PC-9 (cell line): ENCODE data around the gene VIPR1. TPM values are rescaled to one million over a fixed set of nuclear protein-coding genes. Genes with fewer than 3 reads are reported as not detected.

Experiments used
- BruUV-seq: library from RNA; stranded (reverse); fragments of 400-500 nt; replicated peaks from 2 replicates; lab custom pipeline; 2021; lab: Mats Ljungman, UMichigan
- CTCF ChIA-PET: fragments of 300-600 bp; sonication (Branson Sonifier 250); formaldehyde crosslinking; loops from one replicate; lab custom pipeline; 2022; ENCODE audit warnings: antibody characterized with exemption; lab: Charles Lee
- POLR2A ChIA-PET: fragments of 300-600 bp; sonication (Branson Sonifier 250); formaldehyde crosslinking; loops from one replicate; lab custom pipeline; 2022; ENCODE audit warnings: antibody characterized with exemption; ENCODE audit not compliant: unreplicated experiment; lab: Charles Lee
- DNase-seq, 2 experiments: peaks; one replicate each; pipeline versions ENCODE4 v3.0.0 to v3.0.0-alpha.2; 2015 to 2022; ENCODE audit warnings: mixed read lengths in 1 of 2
- H2AFZ ChIP-seq: fragments of 200-600 bp; sonication (generic); 2 replicates; pipeline ENCODE4 v1.8.1; 2017; ENCODE audit warnings: antibody characterized with exemption
- H3F3A ChIP-seq: fragments of 200-600 bp; sonication (generic); 2 replicates; pipeline ENCODE4 v1.8.1; 2017; ENCODE audit warnings: antibody characterized with exemption, mild to moderate bottlenecking, low read depth; ENCODE audit not compliant: insufficient read depth
- H3K27ac ChIP-seq: fragments of 200-600 bp; sonication (generic); 2 replicates; pipeline ENCODE4 v1.6.1; 2016; ENCODE audit warnings: mixed run types
- H3K27me3 ChIP-seq: fragments of 200-600 bp; sonication (generic); 2 replicates; pipeline ENCODE4 v1.6.1; 2016; ENCODE audit warnings: low read depth, mixed run types; ENCODE audit not compliant: insufficient read depth
- H3K36me3 ChIP-seq: fragments of 200-600 bp; sonication (generic); 2 replicates; pipeline ENCODE4 v1.6.1; 2016; ENCODE audit warnings: low read depth, mixed run types
- H3K4me1 ChIP-seq: fragments of 200-600 bp; sonication (generic); replicated peaks from 2 replicates; pipeline ENCODE4 v1.6.1; 2016; ENCODE audit warnings: mixed run types; ENCODE audit not compliant: insufficient read depth
- H3K4me2 ChIP-seq: fragments of 200-600 bp; sonication (generic); 2 replicates; pipeline ENCODE4 v1.6.1; 2017; ENCODE audit warnings: mixed run types
- H3K4me3 ChIP-seq: fragments of 200-600 bp; sonication (generic); 2 replicates; pipeline ENCODE4 v1.6.1; 2016; ENCODE audit warnings: mixed run types
- H3K79me2 ChIP-seq: fragments of 200-600 bp; sonication (generic); 2 replicates; pipeline ENCODE4 v1.6.1; 2017; ENCODE audit warnings: low read depth, mixed run types
- H3K9me2 ChIP-seq: fragments of 200-600 bp; sonication (generic); 2 replicates; pipeline ENCODE4 v1.8.1; 2017; ENCODE audit warnings: mild to moderate bottlenecking; ENCODE audit not compliant: insufficient read depth
- H3K9me3 ChIP-seq: fragments of 200-600 bp; sonication (generic); 2 replicates; pipeline ENCODE4 v1.8.1; 2016; ENCODE audit warnings: low read depth; ENCODE audit not compliant: insufficient read depth
- H4K20me1 ChIP-seq: fragments of 200-600 bp; sonication (generic); 2 replicates; pipeline ENCODE4 v1.8.1; 2017; ENCODE audit not compliant: insufficient read depth
- CTCF ChIP-seq: fragments of 200-600 bp; sonication (generic); conservative IDR thresholded peaks from 2 replicates; pipeline ENCODE4 v1.6.1; 2017; ENCODE audit warnings: mixed run types, antibody characterized with exemption, mild to moderate bottlenecking, moderate library complexity
- EZH2 ChIP-seq: fragments of 200-600 bp; sonication (generic); IDR thresholded peaks from 2 replicates; pipeline ENCODE4 v1.8.0; 2017; ENCODE audit warnings: antibody characterized with exemption, low read depth
- intact Hi-C: fragments of 100-400 bp; cut with micrococcal nuclease; formaldehyde crosslinking; loops from one replicate; pipeline ENCODE4 v1.10.0; 2022; ENCODE audit not compliant: unreplicated experiment
- total RNA-seq: library from RNA; stranded (reverse); gene quantifications from 2 replicates; pipeline ENCODE4 v1.2.3, GENCODE V29; 2021

VIPR1 gene
- total RNA-seq, 1 experiment from 2014 or later, result 23.9 TPM

GRCh38 chr3:42500909-42501308, 1.5 kb upstream of the VIPR1 start:
- Histone ChIP-seq H4K20me1 (no peaks in the 10 kb centered on the region), H3K27ac (no peak overlapping the region), H3K9me2 (no peaks in the 10 kb centered on the region), H3K36me3 (no peaks in the 10 kb centered on the region), H3K79me2 (peaks cover 13% of the 10 kb centered on the region), H3K4me1 (peaks cover 38% of the 10 kb centered on the region), H3K9me3 (no peaks in the 10 kb centered on the region), H3K27me3 (no peaks in the 10 kb centered on the region), H3K4me3 (no peak overlapping the region), H2AFZ (no peak overlapping the region), H3K4me2 (no peak overlapping the region), H3F3A (peaks cover 18% of the 10 kb centered on the region; the same call in 1 of the 2 replicates)
- DNase-seq, result no peak
- intact Hi-C loops, result no loop called here
- TF ChIP-seq EZH2 (no peak), CTCF (no peak)
- no TSS peak for BruUV-seq
- ChIA-PET POLR2A (no interaction called here), CTCF (interaction anchor here (0.5 kb wide), 1 partner anchor 248 kb away, joined by 10 read pairs; no protein-coding TSS in a partner anchor)

- Histone ChIP-seq H3K9me3 (no peaks in the 10 kb centered on the region), H3K79me2 (peaks cover 13% of the 10 kb centered on the region), H3K27ac (no peak overlapping the region), H4K20me1 (no peaks in the 10 kb centered on the region), H3K4me2 (no peak overlapping the region), H2AFZ (no peak overlapping the region), H3K27me3 (no peaks in the 10 kb centered on the region), H3F3A (peaks cover 15% of the 10 kb centered on the region; the same call in 1 of the 2 replicates), H3K4me1 (peaks cover 38% of the 10 kb centered on the region), H3K9me2 (no peaks in the 10 kb centered on the region), H3K4me3 (no peak overlapping the region), H3K36me3 (no peaks in the 10 kb centered on the region)
- DNase-seq, result no peak
- ChIA-PET CTCF (interaction anchor here (0.5 to 1.3 kb wide), 2 partner anchors 35 to 249 kb away, joined by 10 to 16 read pairs; no protein-coding TSS in a partner anchor), POLR2A (no interaction called here)
- intact Hi-C loops, result no loop called here
- no TSS peak for BruUV-seq
- no peak for TF ChIP-seq EZH2
- no peak for TF ChIP-seq CTCF
Observed at GRCh38 chr3:42501321-42501680, 1.1 kb upstream of the VIPR1 start.

GRCh38 chr3:42501681-42502428, 588 bp upstream of the VIPR1 start:
- Histone ChIP-seq H3K79me2 (peaks cover 13% of the 10 kb centered on the region), H3K9me3 (no peaks in the 10 kb centered on the region), H3K27me3 (no peaks in the 10 kb centered on the region), H3K27ac (no peak overlapping the region), H3K4me1 (peaks cover 38% of the 10 kb centered on the region), H3K36me3 (no peaks in the 10 kb centered on the region), H4K20me1 (no peaks in the 10 kb centered on the region), H3K4me2 (peak overlapping the region; percentile 82), H3K4me3 (peak overlapping the region; percentile 64; the same call in 1 of the 2 replicates), H2AFZ (no peak overlapping the region), H3K9me2 (no peaks in the 10 kb centered on the region), H3F3A (peaks cover 18% of the 10 kb centered on the region)
- peak in 1 of 2 experiments; percentile 48 for DNase-seq
- ChIA-PET POLR2A (interaction anchor here (0.6 to 1.2 kb wide), 6 partner anchors 25 to 1496 kb away, joined by 3 to 30 read pairs (median 4); no protein-coding TSS in a partner anchor), CTCF (interaction anchor here (0.5 to 1.3 kb wide), 5 partner anchors 12 to 249 kb away, joined by 3 to 16 read pairs (median 6); no protein-coding TSS in a partner anchor)
- TSS peak; percentile 95 for BruUV-seq
- TF ChIP-seq EZH2 (no peak), CTCF (no peak)
- intact Hi-C loops, result loop anchor here (1.0 kb wide), 3 partner anchors 12 to 38 kb away; no protein-coding TSS in a partner anchor
